Neural cell (in vitro differentiated cells): ENCODE measurements around the gene PLK3.

Experiments used
- EZH2 ChIP-seq: fragments of 200-600, 300-800 bp; shearing (Covaris generic), sonication (generic); IDR thresholded peaks from 2 replicates; pipeline ENCODE4 v1.6.1; 2014; ENCODE audit warnings: antibody characterized with exemption, low read length, borderline replicate concordance, mild to moderate bottlenecking; ENCODE audit not compliant: insufficient read depth, poor library complexity, severe bottlenecking
- POLR2AphosphoS5 ChIP-seq: IDR thresholded peaks from 2 replicates; pipeline ENCODE4 v1.6.1; 2012
- TAF1 ChIP-seq: IDR thresholded peaks from 2 replicates; pipeline ENCODE4 v1.6.1; 2012; ENCODE audit warnings: low read depth
- TF ChIP-seq, protein P1 (sequence below): fragments of 450-650 bp; IDR thresholded peaks from 2 replicates; pipeline ENCODE4 v1.5.1; 2014; ENCODE audit warnings: antibody characterized with exemption, mild to moderate bottlenecking, moderate library complexity; ENCODE audit not compliant: poor library complexity, severe bottlenecking
- TF ChIP-seq, protein P2 (sequence below): IDR thresholded peaks from 2 replicates; pipeline ENCODE4 v1.6.1; 2012; ENCODE audit warnings: borderline replicate concordance

DNA sequence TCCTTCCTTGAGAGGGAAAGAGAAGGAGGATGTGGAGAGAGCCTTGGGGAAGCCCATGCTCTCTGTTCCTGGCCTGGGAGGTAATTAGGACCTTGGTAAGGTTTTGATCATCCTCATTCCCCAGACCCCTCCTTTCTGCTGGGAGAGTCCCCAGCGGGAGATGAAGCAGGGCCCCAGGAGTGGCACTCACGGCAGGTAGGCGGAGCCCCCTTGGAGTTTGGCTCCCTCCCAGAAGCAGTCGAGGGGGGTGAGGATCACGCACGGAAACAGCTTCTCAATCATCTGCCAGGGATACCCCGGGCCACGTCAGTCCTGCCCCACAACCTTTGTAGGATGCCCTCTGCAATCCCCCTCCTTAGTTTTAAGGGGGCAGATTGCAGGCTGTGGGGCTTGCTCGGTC is 31.3 kb downstream of the PLK3 start:
- TF ChIP-seq, protein P1, sequence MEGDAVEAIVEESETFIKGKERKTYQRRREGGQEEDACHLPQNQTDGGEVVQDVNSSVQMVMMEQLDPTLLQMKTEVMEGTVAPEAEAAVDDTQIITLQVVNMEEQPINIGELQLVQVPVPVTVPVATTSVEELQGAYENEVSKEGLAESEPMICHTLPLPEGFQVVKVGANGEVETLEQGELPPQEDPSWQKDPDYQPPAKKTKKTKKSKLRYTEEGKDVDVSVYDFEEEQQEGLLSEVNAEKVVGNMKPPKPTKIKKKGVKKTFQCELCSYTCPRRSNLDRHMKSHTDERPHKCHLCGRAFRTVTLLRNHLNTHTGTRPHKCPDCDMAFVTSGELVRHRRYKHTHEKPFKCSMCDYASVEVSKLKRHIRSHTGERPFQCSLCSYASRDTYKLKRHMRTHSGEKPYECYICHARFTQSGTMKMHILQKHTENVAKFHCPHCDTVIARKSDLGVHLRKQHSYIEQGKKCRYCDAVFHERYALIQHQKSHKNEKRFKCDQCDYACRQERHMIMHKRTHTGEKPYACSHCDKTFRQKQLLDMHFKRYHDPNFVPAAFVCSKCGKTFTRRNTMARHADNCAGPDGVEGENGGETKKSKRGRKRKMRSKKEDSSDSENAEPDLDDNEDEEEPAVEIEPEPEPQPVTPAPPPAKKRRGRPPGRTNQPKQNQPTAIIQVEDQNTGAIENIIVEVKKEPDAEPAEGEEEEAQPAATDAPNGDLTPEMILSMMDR, result no peak
- TF ChIP-seq EZH2 (no peak), TAF1 (no peak), POLR2AphosphoS5 (no peak)
- TF ChIP-seq, protein P2, sequence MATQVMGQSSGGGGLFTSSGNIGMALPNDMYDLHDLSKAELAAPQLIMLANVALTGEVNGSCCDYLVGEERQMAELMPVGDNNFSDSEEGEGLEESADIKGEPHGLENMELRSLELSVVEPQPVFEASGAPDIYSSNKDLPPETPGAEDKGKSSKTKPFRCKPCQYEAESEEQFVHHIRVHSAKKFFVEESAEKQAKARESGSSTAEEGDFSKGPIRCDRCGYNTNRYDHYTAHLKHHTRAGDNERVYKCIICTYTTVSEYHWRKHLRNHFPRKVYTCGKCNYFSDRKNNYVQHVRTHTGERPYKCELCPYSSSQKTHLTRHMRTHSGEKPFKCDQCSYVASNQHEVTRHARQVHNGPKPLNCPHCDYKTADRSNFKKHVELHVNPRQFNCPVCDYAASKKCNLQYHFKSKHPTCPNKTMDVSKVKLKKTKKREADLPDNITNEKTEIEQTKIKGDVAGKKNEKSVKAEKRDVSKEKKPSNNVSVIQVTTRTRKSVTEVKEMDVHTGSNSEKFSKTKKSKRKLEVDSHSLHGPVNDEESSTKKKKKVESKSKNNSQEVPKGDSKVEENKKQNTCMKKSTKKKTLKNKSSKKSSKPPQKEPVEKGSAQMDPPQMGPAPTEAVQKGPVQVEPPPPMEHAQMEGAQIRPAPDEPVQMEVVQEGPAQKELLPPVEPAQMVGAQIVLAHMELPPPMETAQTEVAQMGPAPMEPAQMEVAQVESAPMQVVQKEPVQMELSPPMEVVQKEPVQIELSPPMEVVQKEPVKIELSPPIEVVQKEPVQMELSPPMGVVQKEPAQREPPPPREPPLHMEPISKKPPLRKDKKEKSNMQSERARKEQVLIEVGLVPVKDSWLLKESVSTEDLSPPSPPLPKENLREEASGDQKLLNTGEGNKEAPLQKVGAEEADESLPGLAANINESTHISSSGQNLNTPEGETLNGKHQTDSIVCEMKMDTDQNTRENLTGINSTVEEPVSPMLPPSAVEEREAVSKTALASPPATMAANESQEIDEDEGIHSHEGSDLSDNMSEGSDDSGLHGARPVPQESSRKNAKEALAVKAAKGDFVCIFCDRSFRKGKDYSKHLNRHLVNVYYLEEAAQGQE, result no peak
